Measurements from ENCODE around the gene FRZB.

GRCh38 chr2:182904844-182905243 lies 38.4 kb upstream of the FRZB start:
- TF ChIP-seq EZH2 (optimal IDR thresholded peaks at IDR 0.05; ENCODE audit: low read depth, low read length) (no peak), CTCF (IDR thresholded peaks at IDR 0.05; ENCODE audit: low read length) (no peak), EZH2phosphoT487 (IDR thresholded peaks at IDR 0.05; ENCODE audit: low read length) (no peak)
